ENCODE measurements around the gene CHCHD6.

Gene CHCHD6

DNA sequence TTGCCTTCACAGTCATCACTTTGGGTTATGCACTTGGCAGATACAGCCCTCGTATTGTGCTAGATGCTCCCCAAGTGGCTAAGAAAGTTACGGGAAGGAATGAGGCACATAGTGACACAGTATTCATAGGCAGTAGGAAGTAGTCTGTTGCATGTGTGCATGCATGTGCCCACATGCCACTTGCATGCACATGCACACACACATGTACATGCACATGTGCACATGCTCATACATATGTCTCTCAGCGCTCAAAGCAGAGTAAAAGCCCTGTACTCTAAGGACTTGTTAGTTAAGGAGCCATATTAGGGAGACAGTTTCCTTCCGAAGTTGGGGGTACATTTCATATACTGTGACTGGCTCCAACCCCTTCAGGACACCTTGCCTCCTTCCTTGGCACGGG is 128.9 kb downstream of the CHCHD6 start:
- DNase-seq: no peak

DNA sequence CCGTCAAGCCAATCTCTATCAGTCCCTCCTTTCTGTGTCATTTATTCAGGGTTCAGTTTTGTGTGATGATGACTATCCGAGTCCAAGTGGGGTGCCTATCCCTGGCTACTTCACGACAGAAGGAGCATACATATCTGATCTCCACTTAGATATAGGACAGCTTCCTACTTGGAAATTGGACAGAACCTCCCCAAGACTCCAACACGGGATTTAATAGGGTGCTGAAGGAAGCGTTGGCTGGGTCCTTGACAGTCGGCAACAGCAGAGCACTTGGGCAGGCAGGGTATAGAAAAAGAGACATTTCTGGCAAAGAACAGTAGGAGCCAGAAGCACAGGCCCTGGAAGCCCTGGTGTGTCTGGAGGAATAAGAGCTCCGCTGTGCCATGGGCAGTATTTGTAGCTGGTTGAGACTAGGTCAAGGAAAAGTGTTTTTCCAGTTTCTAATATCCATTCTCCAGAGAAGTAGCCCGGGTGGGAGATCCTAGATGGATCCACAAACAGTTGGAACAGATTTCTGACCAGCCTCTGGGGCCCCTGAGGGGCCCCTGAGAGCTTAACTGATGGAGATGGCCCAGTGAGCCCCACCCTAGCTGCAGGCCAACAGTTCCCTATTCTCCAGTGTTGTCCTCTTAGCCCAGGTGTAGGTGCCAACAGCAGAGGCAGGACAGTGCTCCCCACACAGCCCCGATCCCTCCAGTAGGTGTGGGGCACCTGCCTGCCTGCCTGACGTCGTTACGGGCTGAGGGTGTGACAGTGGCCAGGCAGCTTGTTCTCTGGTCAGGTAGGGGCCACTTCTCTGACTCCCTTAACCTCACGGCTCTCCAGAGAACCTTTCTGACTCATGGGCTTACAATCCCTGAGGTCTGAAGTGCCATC is 130.8 kb downstream of the CHCHD6 start:
- no peak for DNase-seq

DNA sequence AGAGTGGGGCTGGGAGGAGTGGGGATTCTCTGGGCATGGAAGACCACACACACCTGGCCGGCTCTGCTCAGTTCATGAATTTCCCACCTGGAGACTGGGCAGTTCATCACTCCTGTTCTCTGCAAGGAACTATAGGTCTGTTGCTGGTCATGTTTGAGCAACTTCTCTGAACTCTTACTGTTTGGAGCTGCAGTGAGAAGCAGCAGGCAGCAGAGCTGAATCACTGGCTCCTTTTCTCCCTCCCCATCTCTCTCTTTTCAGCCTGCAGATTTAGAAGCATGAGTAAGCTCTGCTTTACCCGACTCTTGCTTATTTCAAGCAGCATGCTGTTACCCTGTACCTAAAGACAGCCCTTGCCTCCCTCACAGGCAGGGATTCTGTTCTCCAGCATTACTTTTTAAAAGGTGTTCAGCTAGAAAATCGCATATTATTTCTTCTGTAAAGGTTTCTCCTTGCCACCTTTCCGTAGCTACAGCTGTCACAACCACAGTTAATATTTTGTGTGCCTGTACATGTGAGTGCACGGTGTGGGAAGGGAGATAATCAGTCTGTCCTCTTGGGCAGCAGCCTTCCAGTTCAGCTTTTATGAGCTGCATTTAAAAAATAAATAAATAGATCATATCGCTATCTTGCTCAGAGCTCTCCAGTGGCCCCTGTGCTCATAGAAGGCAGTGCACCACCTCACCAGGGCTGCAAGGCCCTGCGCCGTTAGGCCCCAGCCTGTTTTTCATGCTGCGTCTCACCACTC is 131.6 kb downstream of the CHCHD6 start:
- DNase-seq: no peak

DNA sequence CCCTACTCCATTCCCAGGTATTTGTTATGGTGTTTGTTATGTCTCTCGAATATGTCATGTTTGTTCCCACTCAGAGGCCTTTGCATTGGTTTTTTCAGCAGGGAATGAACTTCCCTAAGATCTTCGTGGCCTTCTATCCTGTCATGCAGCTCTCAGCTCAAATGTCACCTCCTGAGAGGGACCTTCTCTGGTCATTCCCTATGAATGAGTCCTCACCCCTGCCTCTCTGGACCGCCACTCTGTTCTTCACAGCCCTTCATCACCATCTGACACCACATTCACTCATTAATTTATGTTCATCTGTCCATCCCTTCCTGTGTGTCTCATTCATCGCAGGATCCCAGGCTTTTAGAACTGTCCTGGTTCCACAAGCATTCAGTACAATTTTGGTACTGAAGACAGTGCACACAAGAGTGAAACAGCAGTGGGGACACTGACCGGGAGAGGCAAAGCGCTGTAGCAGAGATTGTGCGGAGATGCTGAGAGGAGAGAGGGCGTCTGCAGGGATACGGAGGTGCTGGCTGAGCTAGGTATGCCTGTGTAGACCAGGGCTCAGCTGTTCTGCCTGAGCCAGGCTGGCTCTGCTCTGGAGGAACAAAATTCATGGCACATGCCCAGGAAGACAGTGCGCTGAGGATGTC is 132.3 kb downstream of the CHCHD6 start:
- DNase-seq: no peak

DNA sequence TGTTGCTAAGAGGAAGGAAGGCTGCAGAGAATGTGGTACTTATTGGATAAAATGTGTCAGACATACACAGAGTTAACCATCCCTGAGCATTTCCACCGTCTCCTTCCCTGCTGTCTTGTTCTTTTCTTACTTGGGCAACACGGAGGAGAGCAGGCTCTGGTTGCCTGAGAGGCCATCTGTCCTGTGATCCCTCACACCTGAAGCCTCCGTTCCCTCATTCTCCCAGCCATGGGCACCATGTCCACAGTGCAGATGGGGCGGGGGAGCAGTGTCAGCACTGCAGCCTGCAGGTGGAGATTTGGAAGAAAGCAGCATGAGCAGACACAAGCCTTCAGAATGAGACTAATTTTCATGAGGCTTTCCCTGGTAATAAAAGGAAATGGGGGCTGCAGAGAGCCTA is 133.7 kb downstream of the CHCHD6 start:
- DNase-seq: no peak

DNA sequence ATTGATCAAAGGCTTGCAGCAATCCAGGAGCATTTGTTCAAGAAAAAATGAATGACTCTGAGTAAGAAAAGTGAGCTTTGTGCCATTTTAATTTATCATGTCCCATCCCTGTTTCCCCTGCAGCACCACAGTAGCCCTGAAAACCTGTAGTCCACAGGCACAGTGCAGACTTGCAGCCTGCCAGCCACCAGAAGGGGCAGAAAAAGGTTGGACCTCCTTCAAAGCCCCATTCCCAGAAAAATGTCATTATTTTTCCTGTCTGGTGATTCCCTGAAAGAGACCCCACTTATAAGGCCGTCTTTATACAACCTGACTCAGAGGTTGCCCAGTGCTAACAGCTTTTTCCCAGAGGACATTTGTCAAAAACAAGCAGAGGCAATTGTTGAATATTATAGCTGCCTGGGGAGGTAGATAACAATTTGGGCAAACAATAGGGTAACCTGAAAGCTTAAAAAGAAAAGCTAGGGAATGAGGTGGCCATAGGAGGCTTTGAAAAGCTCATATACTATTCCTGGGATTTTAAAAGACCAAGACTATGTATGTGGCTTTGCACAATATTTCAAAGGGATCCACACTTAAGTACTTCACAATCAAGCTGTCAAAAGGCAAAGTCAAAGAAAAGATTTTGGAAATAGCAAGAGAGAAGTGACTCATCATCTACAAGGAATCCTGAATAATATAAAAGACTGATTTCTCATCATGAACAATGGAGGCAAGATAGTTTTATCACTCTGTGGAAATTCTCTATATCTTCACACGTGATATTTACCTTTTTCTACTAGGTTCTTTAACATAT is 142.1 kb downstream of the CHCHD6 start:
- no peak for DNase-seq

DNA sequence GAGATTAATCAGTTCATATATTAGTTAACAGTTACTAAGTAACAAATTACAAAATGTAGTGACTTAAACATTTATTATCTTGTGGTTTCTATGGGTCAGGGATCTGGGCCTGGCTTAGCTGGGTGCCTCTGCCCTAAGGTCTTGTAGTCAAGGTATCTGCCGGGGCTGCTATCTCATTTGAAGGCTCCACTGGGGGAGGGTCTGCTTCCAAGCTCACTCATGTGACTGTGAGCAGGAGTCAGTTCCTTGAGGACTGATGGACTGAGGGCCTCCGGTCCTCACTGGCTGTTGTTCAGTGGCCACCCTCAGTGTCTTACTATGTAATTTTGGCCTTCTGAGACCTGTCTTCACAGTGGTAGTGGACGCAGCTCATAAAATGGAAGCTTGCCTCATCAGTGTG is 143.0 kb downstream of the CHCHD6 start:
- DNase-seq: no peak

DNA sequence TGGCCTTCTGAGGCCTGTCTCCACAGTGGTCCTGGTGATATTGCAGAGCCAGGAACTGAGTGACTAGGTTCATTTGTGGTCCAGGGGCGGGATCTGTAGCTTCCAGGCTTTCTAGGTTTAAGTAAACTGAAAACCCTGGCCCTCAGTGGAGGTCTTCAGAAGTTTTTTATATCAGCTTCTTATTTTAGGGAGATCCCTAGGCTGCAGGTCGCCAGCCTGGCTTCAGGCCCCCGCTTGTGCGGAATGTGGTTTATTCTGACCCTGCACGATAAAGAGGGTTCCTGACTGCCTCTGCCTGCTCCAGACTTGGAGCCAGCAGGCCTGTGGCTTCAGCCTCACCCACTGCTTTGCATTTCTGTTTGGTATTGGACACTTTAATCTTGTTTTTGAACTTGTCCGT is 145.0 kb downstream of the CHCHD6 start:
- DNase-seq: no peak

DNA sequence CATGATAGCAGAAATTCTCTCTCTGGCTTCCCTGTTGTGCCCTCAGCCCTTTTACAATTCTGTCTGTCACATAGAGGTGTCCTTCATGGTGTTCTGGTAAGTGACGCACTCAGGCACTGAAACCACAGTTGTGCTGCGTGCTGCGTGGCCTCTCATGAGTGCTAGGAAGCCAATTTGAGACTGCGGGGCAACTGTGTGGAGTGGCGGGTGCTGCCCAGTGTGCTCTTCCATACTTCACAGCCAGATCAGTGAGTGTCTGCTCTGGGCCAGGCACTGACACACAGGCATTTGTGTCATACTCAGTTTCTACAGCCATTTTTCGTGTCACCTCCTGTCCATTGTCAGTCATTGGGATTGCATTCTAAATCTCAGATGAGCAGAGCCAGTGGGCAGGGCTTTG is 145.7 kb downstream of the CHCHD6 start:
- DNase-seq: no peak

DNA sequence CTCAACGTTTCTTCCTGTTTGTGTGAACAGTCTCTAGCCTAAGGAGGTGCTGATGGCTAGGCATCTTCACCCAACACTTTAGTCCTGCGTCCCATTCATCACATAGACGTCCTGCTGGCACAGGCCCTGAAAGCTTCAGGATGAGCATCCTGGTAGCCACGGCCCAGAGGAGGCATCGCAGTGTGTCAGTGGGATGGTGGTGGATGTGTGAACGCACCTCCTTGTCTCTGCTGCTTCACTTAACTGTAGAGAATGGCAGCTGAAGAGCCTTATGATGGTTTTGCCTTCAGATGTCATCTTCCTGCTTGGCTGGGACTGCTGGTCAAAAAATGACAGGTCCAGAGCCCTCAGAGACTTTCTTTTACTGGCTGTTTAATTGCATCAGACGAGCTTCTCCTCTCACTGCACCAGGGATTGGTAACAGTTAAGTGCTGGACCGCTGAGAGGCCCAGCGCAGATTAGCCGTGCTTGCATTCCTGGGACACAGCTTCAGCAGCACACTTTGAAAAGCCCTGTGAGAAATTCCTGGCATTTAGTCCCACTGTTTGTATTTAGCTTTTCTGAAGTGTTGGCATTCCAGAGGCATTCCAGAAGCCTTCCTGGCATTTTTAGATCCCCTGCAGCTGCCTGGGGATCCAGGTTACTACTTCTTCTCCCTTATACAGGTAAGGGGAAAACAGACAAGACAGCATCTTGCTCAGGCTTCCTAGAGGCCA is 146.5 kb downstream of the CHCHD6 start:
- no peak for DNase-seq

DNA sequence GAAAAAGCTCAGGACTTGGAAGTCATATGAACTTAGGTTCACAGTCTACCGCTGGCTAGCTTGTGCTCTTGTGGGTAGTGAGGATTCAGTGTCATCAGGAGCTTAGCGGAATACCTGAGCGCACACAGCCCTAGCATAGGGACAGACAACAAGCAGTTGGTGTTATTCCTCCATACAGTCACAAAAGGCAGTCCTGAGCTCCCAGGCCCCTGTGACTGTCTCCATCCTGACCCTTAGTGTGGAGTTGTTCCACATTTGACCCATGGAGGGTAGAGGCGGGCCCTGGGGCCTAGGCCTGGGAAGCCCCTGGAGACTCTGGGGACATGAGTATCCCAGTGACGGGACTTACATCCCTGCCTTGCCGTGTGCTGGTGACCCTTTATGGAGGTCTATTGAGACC is 147.3 kb downstream of the CHCHD6 start:
- DNase-seq: no peak

DNA sequence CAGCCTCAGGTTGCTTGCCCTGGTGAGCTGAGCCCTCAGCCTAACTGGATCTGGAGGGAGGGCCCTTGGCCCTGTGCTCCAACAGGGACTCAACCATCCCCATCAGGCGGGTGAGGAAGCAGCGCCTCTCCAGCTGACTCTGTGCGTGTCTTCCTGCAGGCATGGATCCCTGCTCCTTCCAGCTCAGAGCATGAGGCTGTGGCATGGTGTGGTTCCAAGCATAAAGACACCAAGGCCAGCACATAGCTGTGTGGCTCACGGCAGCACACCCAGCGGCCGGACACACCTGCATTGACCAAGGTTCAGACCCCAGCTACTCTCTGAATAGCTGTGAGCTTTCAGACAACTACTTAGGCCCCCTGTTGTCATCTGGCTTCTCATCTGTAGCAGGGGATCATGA is 147.9 kb downstream of the CHCHD6 start:
- DNase-seq: no peak

DNA sequence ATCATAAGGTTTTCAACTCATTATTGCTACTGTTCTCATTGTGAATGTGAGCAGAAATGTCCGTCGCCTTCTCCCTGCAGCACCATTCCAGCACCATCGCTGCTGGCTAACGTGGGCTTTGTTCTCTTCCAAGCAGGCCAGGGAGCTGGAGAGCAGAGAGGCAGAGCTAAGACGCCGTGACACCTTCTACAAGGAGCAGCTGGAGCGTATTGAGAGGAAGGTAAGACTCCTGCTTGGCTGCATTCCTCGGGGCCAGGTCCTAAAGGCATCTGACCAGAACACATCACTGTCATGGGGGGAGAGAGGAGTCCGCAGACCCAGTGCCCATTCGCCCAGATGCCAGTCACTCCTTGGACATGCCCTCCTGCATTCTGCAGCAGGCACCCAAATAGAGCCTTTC is 148.5 kb downstream of the CHCHD6 start:
- DNase-seq: no peak

DNA sequence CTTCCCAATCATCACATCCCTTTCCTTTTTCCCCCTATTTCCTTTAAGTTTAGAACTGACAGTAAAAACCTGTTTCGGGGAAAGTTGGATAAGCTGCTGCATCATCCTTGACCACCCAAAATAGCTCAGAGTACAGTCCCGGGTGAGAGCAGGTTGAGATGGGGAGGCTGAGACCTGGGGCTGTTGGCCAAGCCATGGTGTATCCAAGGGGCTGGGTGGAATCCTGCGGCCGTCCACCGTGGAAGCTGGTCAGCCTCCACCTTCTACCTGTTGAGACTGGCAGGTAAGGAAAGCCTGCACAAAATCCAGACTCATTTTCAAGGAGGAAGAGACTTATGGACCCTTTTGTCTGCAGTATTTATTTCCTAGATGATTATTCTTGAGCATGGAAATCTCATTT is 150.6 kb downstream of the CHCHD6 start:
- DNase-seq: no peak

DNA sequence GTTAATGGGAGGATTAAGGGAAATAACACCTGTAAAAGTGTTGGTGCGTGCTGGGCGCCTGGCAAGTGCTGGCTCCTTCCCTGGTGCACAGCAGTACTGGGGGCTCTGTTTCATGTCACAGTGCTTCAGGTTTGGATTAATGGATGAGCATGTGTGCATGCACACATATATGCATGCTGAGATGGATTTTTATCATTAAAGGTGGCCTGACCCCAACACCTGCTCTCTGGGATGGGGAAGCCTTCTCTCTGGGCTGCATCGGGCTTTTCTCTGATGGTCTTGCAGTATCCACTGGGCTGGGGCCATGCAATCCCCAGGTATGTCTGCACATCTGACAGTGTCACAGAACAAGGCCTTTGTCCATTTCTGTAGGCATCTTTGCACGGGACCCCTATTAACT is 151.3 kb downstream of the CHCHD6 start:
- DNase-seq: no peak

DNA sequence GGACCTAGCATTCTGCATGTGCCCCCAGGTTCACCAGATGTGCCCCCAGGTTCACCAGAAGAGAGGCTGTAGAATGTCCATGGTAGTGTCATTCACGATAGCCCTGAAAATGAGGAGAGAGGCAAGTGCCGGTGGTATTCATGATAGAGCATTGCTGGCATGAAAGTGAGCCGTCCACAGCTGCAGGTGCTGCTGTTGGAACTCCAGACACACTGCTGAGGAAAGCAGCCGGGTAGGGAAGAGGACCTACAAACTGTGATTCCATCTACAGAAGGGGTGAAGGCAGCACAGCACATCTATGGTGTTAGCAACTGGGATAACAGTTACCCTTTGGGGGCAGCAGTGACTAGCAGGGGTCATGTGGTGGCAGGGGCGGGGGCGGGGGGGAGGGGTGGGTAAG is 153.9 kb downstream of the CHCHD6 start:
- DNase-seq: no peak

DNA sequence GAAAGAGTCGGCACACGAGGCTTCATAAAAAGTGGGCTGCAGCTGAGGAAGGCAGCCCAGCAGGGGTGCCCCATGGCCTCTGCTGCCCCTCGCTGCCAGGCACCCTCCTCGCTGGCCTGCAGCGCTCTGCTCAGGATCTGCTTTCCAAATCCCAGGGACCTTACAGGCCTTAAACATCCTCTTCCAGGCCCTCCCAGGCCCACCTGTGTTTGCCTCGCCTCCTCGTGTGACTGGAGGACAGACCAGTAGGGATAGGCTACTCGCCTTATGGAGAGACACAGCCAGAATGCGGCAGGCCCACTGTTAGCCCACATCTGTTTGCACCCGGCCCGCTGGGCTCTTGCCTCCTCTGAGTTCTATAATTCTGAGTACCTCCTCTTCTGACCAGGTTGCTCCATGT is 154.4 kb downstream of the CHCHD6 start:
- no peak for DNase-seq

DNA sequence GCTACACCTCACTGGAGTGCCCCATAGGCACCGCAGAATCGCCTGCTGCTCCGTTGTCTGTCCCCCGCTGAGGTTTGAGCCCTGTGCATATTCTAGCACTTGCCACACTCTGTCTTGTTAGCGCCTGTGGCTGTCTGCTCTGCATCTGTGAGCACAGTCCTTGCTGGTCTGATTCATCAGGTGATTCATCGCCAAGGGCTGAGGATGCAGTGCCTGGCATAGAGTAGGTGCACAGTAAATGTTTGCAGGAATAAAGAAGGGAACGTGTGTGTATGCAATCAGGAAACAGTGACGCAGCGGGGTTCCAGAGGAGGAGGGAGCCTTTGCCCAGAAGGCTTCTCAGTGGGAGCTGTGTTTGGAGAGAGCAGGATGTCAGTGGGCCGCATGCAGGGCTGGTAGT is 154.8 kb downstream of the CHCHD6 start:
- DNase-seq: no peak

DNA sequence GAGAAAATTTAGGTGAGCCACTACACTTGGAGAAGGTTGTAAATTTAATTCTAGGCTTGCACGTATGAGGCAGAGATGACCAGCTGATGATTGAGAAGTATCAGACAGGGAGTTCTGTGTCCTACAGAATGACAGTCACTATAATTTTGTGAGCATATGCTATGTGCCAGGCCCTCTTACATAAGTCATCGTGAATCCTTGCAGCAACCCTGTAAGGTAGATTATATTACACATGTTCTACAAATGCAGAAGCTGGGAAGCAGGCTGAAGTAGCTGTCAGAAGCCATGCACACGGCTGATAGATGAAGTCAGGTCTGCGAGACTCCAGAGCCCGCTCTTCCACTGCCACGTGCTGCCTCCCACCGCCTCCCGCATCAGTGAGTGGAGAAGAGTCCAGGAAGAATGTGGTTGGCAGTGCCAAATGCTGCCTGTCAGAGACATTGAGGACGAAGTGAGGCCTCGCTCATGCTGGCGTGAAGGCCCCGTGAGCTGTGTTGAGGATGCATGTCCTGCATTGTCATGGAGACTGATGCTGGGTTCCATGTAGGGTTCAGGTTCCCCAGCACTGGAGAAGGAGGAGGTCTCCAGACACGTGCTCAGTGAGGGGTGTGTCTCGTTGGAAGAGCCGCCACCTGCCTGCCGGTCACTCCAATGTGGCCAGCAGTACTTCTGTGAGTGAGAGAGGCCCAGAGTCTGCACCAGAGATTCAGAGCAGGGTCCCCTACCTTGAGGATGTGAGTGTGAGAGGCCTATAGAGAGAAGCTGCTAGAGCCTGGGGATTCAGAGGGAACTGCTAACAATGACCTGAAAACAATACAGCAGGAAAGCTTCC is 155.6 kb downstream of the CHCHD6 start:
- no peak for DNase-seq

DNA sequence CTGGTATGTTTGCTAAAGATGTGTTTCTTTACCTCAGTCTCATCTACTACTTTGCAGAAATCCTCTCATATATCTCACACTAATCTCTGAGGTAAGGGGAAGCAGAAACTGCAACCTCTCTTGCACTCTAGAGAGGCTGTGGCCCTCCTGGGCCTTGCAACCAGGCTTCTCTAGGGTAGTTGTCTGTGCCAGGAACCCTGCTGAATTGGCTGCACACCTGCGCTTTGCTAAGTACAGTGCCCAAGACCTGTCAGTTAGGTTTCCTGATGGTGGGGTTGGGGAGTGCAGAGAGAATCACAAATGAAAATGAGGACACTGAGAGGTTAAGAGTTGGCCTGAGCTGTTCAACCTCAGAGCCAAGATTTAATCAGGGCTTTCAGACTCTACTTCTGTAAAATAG is 161.7 kb downstream of the CHCHD6 start:
- no peak for DNase-seq

DNA sequence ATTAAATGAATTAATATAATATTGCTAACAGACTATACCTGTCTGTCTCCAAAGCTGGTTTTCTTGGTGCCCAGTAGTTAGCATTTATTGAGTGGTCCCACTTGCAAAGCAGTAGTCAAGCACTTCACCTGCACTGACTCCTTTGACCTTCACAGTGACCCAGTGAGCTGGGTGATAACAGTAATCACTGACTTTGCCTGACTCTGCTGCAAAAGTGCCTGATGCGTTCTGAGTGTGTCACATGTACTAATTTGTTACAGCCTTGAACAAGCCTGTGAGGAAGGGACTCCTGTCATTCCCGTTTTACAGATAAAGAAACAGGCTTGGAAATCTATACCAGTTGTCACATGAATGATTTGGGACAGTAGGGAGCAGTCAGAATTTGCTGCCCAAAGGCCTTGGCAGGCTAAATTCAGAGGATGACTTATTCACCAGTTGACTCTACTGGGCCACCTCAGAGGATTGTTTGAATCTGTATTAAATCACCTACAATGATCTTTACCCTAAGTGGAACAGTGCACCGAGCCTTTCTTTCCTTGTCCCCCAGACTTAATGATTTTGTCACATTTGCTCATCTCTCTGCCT is 162.2 kb downstream of the CHCHD6 start:
- DNase-seq: no peak
